Measurements from ENCODE around the gene GLRA1.
"Not testable (repeated sequence)": the region's sequence is repeated elsewhere in the genome, so short reads cannot be mapped to it uniquely, and the experiment has no call there.

The GLRA1 gene

GRCh38 chr5:151899399-151899798 is 25.3 kb downstream of the GLRA1 start:
- no peak overlapping the region for H3K27ac ChIP-seq (ENCODE audit: low read length)
- no peaks in the 10 kb centered on the region for H3K9me3 ChIP-seq (ENCODE audit: control insufficient read depth in 1 of 2, low read length in 2 of 2)
- H3K27me3 ChIP-seq (ENCODE audit: low read depth, low read length): no peaks in the 10 kb centered on the region
- H3K4me1 ChIP-seq (ENCODE audit: control insufficient read depth in 1 of 2, insufficient read depth in 2 of 2, low read length in 2 of 2): no peaks in the 10 kb centered on the region
- H3K36me3 ChIP-seq (ENCODE audit: control insufficient read depth in 1 of 2, insufficient read depth in 2 of 2, low read length in 2 of 2): no peaks in the 10 kb centered on the region
- no peak overlapping the region for H3K4me3 ChIP-seq (ENCODE audit: low read depth in 1 of 2, low read length in 2 of 2)

- Histone ChIP-seq H3K4me3 (ENCODE audit: low read depth in 1 of 2, low read length in 2 of 2) (no peak overlapping the region), H3K36me3 (ENCODE audit: control insufficient read depth in 1 of 2, insufficient read depth in 2 of 2, low read length in 2 of 2) (no peaks in the 10 kb centered on the region), H3K27ac (ENCODE audit: low read length) (no peak overlapping the region), H3K9me3 (ENCODE audit: control insufficient read depth in 1 of 2, low read length in 2 of 2) (no peaks in the 10 kb centered on the region), H3K4me1 (ENCODE audit: control insufficient read depth in 1 of 2, insufficient read depth in 2 of 2, low read length in 2 of 2) (no peaks in the 10 kb centered on the region), H3K27me3 (ENCODE audit: low read depth, low read length) (no peaks in the 10 kb centered on the region)
Measured at GRCh38 chr5:151897896-151898295, 26.8 kb downstream of the GLRA1 start.

- Histone ChIP-seq H3K9me3 (ENCODE audit: control insufficient read depth in 1 of 2, low read length in 2 of 2) (no peaks in the 10 kb centered on the region), H3K27ac (ENCODE audit: low read length) (no peak overlapping the region), H3K27me3 (ENCODE audit: low read depth, low read length) (no peaks in the 10 kb centered on the region), H3K36me3 (ENCODE audit: control insufficient read depth in 1 of 2, insufficient read depth in 2 of 2, low read length in 2 of 2) (no peaks in the 10 kb centered on the region), H3K4me1 (ENCODE audit: control insufficient read depth in 1 of 2, insufficient read depth in 2 of 2, low read length in 2 of 2) (no peaks in the 10 kb centered on the region), H3K4me3 (ENCODE audit: low read depth in 1 of 2, low read length in 2 of 2) (no peak overlapping the region)
Measured at GRCh38 chr5:151897020-151897552, 27.6 kb downstream of the GLRA1 start.

- Histone ChIP-seq H3K36me3 (ENCODE audit: control insufficient read depth in 1 of 2, insufficient read depth in 2 of 2, low read length in 2 of 2) (no peaks in the 10 kb centered on the region), H3K9me3 (ENCODE audit: control insufficient read depth in 1 of 2, low read length in 2 of 2) (no peaks in the 10 kb centered on the region), H3K27ac (ENCODE audit: low read length) (no peak overlapping the region), H3K4me1 (ENCODE audit: control insufficient read depth in 1 of 2, insufficient read depth in 2 of 2, low read length in 2 of 2) (no peaks in the 10 kb centered on the region), H3K27me3 (ENCODE audit: low read depth, low read length) (no peaks in the 10 kb centered on the region), H3K4me3 (ENCODE audit: low read depth in 1 of 2, low read length in 2 of 2) (no peak overlapping the region)
Measured at GRCh38 chr5:151896031-151896691, 28.5 kb downstream of the GLRA1 start.

- H3K4me1 ChIP-seq (ENCODE audit: control insufficient read depth in 1 of 2, insufficient read depth in 2 of 2, low read length in 2 of 2): no peaks in the 10 kb centered on the region
- no peaks in the 10 kb centered on the region for H3K36me3 ChIP-seq (ENCODE audit: control insufficient read depth in 1 of 2, insufficient read depth in 2 of 2, low read length in 2 of 2)
- no peak overlapping the region for H3K4me3 ChIP-seq (ENCODE audit: low read depth in 1 of 2, low read length in 2 of 2)
- no peak overlapping the region for H3K27ac ChIP-seq (ENCODE audit: low read length)
- no peaks in the 10 kb centered on the region for H3K9me3 ChIP-seq (ENCODE audit: control insufficient read depth in 1 of 2, low read length in 2 of 2)
- H3K27me3 ChIP-seq (ENCODE audit: low read depth, low read length): no peaks in the 10 kb centered on the region
Measured at GRCh38 chr5:151895660-151896030, 29.0 kb downstream of the GLRA1 start.

- H3K9me3 ChIP-seq (ENCODE audit: control insufficient read depth in 1 of 2, low read length in 2 of 2); H3K36me3 ChIP-seq (ENCODE audit: control insufficient read depth in 1 of 2, insufficient read depth in 2 of 2, low read length in 2 of 2): not testable (repeated sequence)
Measured at GRCh38 chr5:151893485-151893884, 31.2 kb downstream of the GLRA1 start.

GRCh38 chr5:151892393-151892792 is 32.3 kb downstream of the GLRA1 start:
- no peaks in the 10 kb centered on the region for H3K4me1 ChIP-seq (ENCODE audit: control insufficient read depth in 1 of 2, insufficient read depth in 2 of 2, low read length in 2 of 2)
- H3K4me3 ChIP-seq (ENCODE audit: low read depth in 1 of 2, low read length in 2 of 2): no peak overlapping the region
- no peaks in the 10 kb centered on the region for H3K9me3 ChIP-seq (ENCODE audit: control insufficient read depth in 1 of 2, low read length in 2 of 2)
- no peaks in the 10 kb centered on the region for H3K36me3 ChIP-seq (ENCODE audit: control insufficient read depth in 1 of 2, insufficient read depth in 2 of 2, low read length in 2 of 2)
- H3K27ac ChIP-seq (ENCODE audit: low read length): no peak overlapping the region
- no peaks in the 10 kb centered on the region for H3K27me3 ChIP-seq (ENCODE audit: low read depth, low read length)

More at GRCh38 chr5:151893485-151893884, 31.2 kb downstream of the GLRA1 start:
- H3K4me3 ChIP-seq (ENCODE audit: low read depth in 1 of 2, low read length in 2 of 2); H3K27ac ChIP-seq (ENCODE audit: low read length); H3K4me1 ChIP-seq (ENCODE audit: control insufficient read depth in 1 of 2, insufficient read depth in 2 of 2, low read length in 2 of 2); H3K27me3 ChIP-seq (ENCODE audit: low read depth, low read length): not testable (repeated sequence)

- H3K4me3 ChIP-seq (ENCODE audit: low read depth in 1 of 2, low read length in 2 of 2): no peak overlapping the region
- H3K36me3 ChIP-seq (ENCODE audit: control insufficient read depth in 1 of 2, insufficient read depth in 2 of 2, low read length in 2 of 2): no peaks in the 10 kb centered on the region
- no peaks in the 10 kb centered on the region for H3K4me1 ChIP-seq (ENCODE audit: control insufficient read depth in 1 of 2, insufficient read depth in 2 of 2, low read length in 2 of 2)
- H3K27me3 ChIP-seq (ENCODE audit: low read depth, low read length): no peaks in the 10 kb centered on the region
- H3K27ac ChIP-seq (ENCODE audit: low read length): no peak overlapping the region
- no peaks in the 10 kb centered on the region for H3K9me3 ChIP-seq (ENCODE audit: control insufficient read depth in 1 of 2, low read length in 2 of 2)
Measured at GRCh38 chr5:151890299-151890698, 34.4 kb downstream of the GLRA1 start.

- H3K36me3 ChIP-seq (ENCODE audit: control insufficient read depth in 1 of 2, insufficient read depth in 2 of 2, low read length in 2 of 2): no peaks in the 10 kb centered on the region
Measured at GRCh38 chr5:151889614-151890013, 35.0 kb downstream of the GLRA1 start.

GRCh38 chr5:151886546-151887275 is 37.9 kb downstream of the GLRA1 start:
- Histone ChIP-seq H3K4me1 (ENCODE audit: control insufficient read depth in 1 of 2, insufficient read depth in 2 of 2, low read length in 2 of 2) (no peaks in the 10 kb centered on the region), H3K9me3 (ENCODE audit: control insufficient read depth in 1 of 2, low read length in 2 of 2) (no peaks in the 10 kb centered on the region), H3K36me3 (ENCODE audit: control insufficient read depth in 1 of 2, insufficient read depth in 2 of 2, low read length in 2 of 2) (no peaks in the 10 kb centered on the region), H3K27ac (ENCODE audit: low read length) (no peak overlapping the region), H3K4me3 (ENCODE audit: low read depth in 1 of 2, low read length in 2 of 2) (no peak overlapping the region), H3K27me3 (ENCODE audit: low read depth, low read length) (no peaks in the 10 kb centered on the region)

More at GRCh38 chr5:151889614-151890013, 35.0 kb downstream of the GLRA1 start:
- Histone ChIP-seq H3K4me1 (ENCODE audit: control insufficient read depth in 1 of 2, insufficient read depth in 2 of 2, low read length in 2 of 2) (no peaks in the 10 kb centered on the region), H3K4me3 (ENCODE audit: low read depth in 1 of 2, low read length in 2 of 2) (no peak overlapping the region), H3K9me3 (ENCODE audit: control insufficient read depth in 1 of 2, low read length in 2 of 2) (no peaks in the 10 kb centered on the region), H3K27me3 (ENCODE audit: low read depth, low read length) (no peaks in the 10 kb centered on the region), H3K27ac (ENCODE audit: low read length) (no peak overlapping the region)

GRCh38 chr5:151885138-151885908 is 39.3 kb downstream of the GLRA1 start:
- no peak overlapping the region for H3K4me3 ChIP-seq (ENCODE audit: low read depth in 1 of 2, low read length in 2 of 2)
- no peak overlapping the region for H3K27ac ChIP-seq (ENCODE audit: low read length)
- no peaks in the 10 kb centered on the region for H3K4me1 ChIP-seq (ENCODE audit: control insufficient read depth in 1 of 2, insufficient read depth in 2 of 2, low read length in 2 of 2)
- no peaks in the 10 kb centered on the region for H3K9me3 ChIP-seq (ENCODE audit: control insufficient read depth in 1 of 2, low read length in 2 of 2)
- H3K27me3 ChIP-seq (ENCODE audit: low read depth, low read length): no peaks in the 10 kb centered on the region
- H3K36me3 ChIP-seq (ENCODE audit: control insufficient read depth in 1 of 2, insufficient read depth in 2 of 2, low read length in 2 of 2): no peaks in the 10 kb centered on the region
